ENCODE measurements around the gene PTPRA. TPM values are rescaled to one million over a fixed set of nuclear protein-coding genes. Genes with fewer than 3 reads are reported as not detected.

Gene PTPRA
- total RNA-seq, 1 experiment from 2014 or later, result 22.1 TPM

- no peaks in the 10 kb centered on the region for H3K27me3 ChIP-seq (ENCODE audit: control insufficient read depth, insufficient read depth, low read length)
- no peak overlapping the region for H3K4me3 ChIP-seq (ENCODE audit: insufficient read depth, low read depth, low read length)
- H3K36me3 ChIP-seq (replicated peaks; ENCODE audit: control insufficient read depth, insufficient read depth, low read length), result no peaks in the 10 kb centered on the region; the same call in 1 of the 2 replicates
- no peak for DNase-seq
Measured at GRCh38 chr20:2956480-2956879, 83.2 kb downstream of the PTPRA start.

- Histone ChIP-seq H3K4me3 (ENCODE audit: insufficient read depth, low read depth, low read length) (no peak overlapping the region), H3K36me3 (replicated peaks; ENCODE audit: control insufficient read depth, insufficient read depth, low read length) (peaks cover 1% of the 10 kb centered on the region; the same call in 1 of the 2 replicates), H3K27me3 (ENCODE audit: control insufficient read depth, insufficient read depth, low read length) (no peaks in the 10 kb centered on the region)
- DNase-seq, result peak; percentile 20
Measured at GRCh38 chr20:2967841-2968240, 94.6 kb downstream of the PTPRA start.

- Histone ChIP-seq H3K27me3 (ENCODE audit: control insufficient read depth, insufficient read depth, low read length) (no peaks in the 10 kb centered on the region), H3K36me3 (replicated peaks; ENCODE audit: control insufficient read depth, insufficient read depth, low read length) (0 out of 2 replicates have a peak, but pooled peaks cover 1% of the 10 kb centered on the region), H3K4me3 (ENCODE audit: insufficient read depth, low read depth, low read length) (no peak overlapping the region)
- no peak for DNase-seq
Measured at GRCh38 chr20:2972126-2972525, 98.8 kb downstream of the PTPRA start.

DNA sequence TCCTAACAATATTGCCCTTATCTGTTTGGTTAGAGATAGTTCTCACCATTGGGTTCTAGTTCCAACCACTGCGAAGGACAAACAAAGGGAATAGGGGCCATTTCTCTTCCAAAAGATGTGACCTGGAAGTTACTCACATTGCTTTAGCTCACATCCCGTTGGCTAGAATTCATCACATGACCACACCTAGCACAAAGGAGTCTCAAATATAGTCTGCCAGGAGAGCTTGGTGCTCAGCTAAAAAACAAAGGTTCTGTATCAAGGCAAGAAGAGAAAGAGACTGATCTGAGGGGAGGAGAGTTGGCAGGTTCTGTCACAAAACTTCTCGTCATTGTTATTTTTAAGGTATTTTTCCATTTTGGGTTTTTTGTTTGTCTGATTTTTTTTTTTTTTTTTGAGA lies 100.3 kb downstream of the PTPRA start:
- H3K4me3 ChIP-seq (ENCODE audit: insufficient read depth, low read depth, low read length), result no peak overlapping the region
- no peaks in the 10 kb centered on the region for H3K27me3 ChIP-seq (ENCODE audit: control insufficient read depth, insufficient read depth, low read length)
- DNase-seq, result no peak
- H3K36me3 ChIP-seq (replicated peaks; ENCODE audit: control insufficient read depth, insufficient read depth, low read length), result no peaks in the 10 kb centered on the region

GRCh38 chr20:2978519-2978918 lies 105.2 kb downstream of the PTPRA start:
- Histone ChIP-seq H3K36me3 (replicated peaks; ENCODE audit: control insufficient read depth, insufficient read depth, low read length) (no peaks in the 10 kb centered on the region; the same call in 1 of the 2 replicates), H3K4me3 (ENCODE audit: insufficient read depth, low read depth, low read length) (no peak overlapping the region), H3K27me3 (ENCODE audit: control insufficient read depth, insufficient read depth, low read length) (no peaks in the 10 kb centered on the region)
- DNase-seq, result no peak

DNA sequence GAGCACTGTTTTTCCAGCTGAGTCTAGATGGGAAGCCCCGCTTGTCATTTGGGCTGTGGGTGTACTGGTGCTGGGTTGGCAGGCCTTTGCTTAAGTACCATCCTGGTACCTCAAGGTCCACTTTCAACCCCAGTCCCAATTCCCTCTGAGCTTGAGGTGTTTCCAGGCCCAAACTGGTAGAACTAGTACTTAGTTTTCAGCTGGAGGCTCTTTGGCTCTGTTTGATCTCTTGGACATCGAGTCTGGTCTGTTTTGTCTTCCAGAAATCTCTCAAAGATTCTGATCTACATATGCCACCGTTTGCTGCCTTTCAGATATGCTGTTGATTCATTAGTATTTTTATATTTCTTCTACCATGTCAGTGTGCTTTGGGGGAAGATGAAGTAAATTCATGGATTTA lies 108.4 kb downstream of the PTPRA start:
- H3K4me3 ChIP-seq (ENCODE audit: insufficient read depth, low read depth, low read length), result no peak overlapping the region
- no peaks in the 10 kb centered on the region; the same call in none of the 2 replicates for H3K36me3 ChIP-seq (replicated peaks; ENCODE audit: control insufficient read depth, insufficient read depth, low read length)
- no peak for DNase-seq
- H3K27me3 ChIP-seq (ENCODE audit: control insufficient read depth, insufficient read depth, low read length), result no peaks in the 10 kb centered on the region

DNA sequence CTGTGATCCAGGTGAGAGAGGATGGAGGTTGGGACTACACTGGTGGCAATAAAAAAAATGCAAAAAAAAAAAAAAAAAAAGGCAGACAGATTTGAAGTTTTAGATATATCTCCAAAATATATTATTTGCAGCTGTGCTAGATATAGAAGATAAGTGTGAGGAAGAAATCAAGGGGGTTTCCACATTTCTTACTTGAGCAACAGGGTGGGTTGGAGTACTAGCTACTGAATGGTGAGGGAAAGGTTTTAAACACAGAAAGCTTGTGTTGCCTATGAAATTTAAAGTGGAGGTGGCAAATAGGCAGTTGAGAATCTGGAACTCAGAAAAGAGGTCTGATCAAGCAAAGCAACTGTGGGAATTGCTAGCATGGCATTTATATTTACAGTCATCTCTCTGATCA lies 110.2 kb downstream of the PTPRA start:
- peaks cover 3% of the 10 kb centered on the region for H3K36me3 ChIP-seq (replicated peaks; ENCODE audit: control insufficient read depth, insufficient read depth, low read length)
- DNase-seq, result no peak
- no peaks in the 10 kb centered on the region for H3K27me3 ChIP-seq (ENCODE audit: control insufficient read depth, insufficient read depth, low read length)
- H3K4me3 ChIP-seq (ENCODE audit: insufficient read depth, low read depth, low read length), result no peak overlapping the region

DNA sequence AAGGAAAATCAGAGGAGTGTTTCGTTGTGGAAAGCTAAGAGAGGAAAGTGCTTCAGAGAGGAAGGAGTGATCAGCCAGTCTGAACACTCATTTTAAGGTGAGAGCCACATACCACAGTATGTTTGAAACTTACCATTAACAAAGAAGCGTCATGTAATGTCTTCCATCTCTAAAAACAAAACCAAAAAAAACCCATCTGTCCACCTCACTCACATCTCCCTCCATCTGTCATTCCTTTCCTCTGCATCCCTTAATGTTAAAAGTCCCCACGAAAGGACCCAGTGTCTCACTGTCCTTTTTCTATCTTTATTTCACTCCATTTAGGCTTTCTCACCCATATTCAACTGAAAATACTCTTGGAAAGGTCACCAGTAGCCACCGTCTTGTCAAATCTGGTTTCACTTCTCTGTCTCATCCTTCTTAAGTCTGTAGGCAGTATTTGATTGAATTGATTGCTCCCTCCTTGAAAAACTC lies 110.8 kb downstream of the PTPRA start:
- DNase-seq, result no peak
- peaks cover 6% of the 10 kb centered on the region for H3K36me3 ChIP-seq (replicated peaks; ENCODE audit: control insufficient read depth, insufficient read depth, low read length)
- H3K27me3 ChIP-seq (ENCODE audit: control insufficient read depth, insufficient read depth, low read length), result no peaks in the 10 kb centered on the region
- H3K4me3 ChIP-seq (ENCODE audit: insufficient read depth, low read depth, low read length), result no peak overlapping the region

DNA sequence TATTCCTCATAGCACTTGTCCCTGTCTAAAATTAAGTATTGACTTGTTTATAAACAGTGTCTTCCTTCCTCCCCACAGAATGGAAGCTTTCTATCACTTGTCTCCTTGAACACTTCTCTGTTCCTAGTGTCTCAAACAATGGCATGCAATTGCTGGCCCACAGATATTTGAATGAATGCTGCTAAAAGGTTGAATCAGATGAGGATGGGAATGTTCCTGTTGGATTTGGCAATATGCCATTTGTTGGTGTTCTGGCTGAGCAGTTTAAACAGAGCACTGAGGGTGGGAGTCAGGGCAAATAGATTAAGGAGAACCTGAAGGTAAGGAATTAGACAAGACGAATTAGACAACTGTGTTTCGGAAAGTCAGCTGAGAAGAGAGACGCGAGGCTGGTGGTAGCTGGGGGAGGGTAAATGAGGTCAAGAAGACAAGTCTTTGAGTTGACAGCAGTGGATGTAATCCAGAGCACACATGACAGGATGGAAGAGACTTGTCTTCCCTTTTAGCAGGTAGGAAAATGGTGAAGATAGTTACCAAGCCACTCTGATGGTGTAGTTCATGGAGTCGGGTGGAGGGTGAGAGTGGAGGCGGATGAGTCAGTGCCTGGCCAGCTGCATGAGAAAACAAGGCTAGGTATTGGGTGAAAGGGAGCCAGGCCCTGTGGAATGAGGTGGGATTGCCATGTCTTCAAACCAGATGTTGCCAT lies 111.8 kb downstream of the PTPRA start:
- Histone ChIP-seq H3K4me3 (ENCODE audit: insufficient read depth, low read depth, low read length) (no peak overlapping the region), H3K36me3 (replicated peaks; ENCODE audit: control insufficient read depth, insufficient read depth, low read length) (peaks cover 8% of the 10 kb centered on the region)
- DNase-seq, result no peak

DNA sequence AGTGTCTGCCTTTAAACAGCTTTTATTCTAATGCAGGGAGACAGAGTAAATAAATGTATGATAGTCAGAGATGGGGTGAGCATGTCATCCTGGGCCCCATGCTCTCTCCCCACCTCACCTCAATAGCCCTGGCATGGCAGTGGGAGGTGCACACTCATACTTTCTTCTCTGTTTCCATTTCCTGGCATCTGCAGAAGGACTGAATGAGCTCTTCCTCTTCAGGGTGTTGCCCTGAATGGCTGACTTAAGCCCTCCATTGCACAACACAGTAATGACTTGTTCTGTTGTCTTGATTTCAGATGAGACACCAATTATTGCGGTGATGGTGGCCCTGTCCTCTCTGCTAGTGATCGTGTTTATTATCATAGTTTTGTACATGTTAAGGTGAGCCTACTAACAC lies 113.2 kb downstream of the PTPRA start:
- H3K4me3 ChIP-seq (ENCODE audit: insufficient read depth, low read depth, low read length), result no peak overlapping the region
- no peak for DNase-seq
- H3K36me3 ChIP-seq (replicated peaks; ENCODE audit: control insufficient read depth, insufficient read depth, low read length), result peaks cover 8% of the 10 kb centered on the region

More for the DNA sequence above, 111.8 kb downstream of the PTPRA start:
- no peaks in the 10 kb centered on the region for H3K27me3 ChIP-seq (ENCODE audit: control insufficient read depth, insufficient read depth, low read length)

GRCh38 chr20:2987861-2988260 lies 114.6 kb downstream of the PTPRA start:
- DNase-seq, result no peak
- Histone ChIP-seq H3K27me3 (ENCODE audit: control insufficient read depth, insufficient read depth, low read length) (no peaks in the 10 kb centered on the region), H3K36me3 (replicated peaks; ENCODE audit: control insufficient read depth, insufficient read depth, low read length) (peaks cover 11% of the 10 kb centered on the region), H3K4me3 (ENCODE audit: insufficient read depth, low read depth, low read length) (no peak overlapping the region)

More for the DNA sequence above, 113.2 kb downstream of the PTPRA start:
- H3K27me3 ChIP-seq (ENCODE audit: control insufficient read depth, insufficient read depth, low read length), result no peaks in the 10 kb centered on the region

GRCh38 chr20:2991532-2991931 lies 118.3 kb downstream of the PTPRA start:
- Histone ChIP-seq H3K4me3 (ENCODE audit: insufficient read depth, low read depth, low read length) (no peak overlapping the region), H3K36me3 (replicated peaks; ENCODE audit: control insufficient read depth, insufficient read depth, low read length) (peaks cover 16% of the 10 kb centered on the region), H3K27me3 (ENCODE audit: control insufficient read depth, insufficient read depth, low read length) (no peaks in the 10 kb centered on the region)
- DNase-seq, result no peak

DNA sequence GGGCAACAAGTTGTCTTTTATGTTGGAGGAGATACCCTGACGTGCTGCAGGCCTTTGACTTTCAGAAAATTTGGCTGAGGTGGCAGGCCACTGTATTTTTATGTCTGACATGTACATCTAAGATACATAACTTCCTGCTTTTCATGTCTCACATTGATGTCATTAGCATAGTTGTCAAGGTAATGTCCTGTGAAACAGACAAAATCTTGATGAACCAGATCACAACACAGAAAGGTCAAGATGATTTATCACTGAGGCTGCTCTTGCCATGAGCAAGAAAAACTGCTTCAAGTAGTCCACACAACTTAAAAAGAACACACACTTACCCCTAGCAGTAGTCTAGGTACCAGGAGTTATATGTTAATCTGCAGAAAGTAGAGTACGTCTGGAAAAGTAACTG lies 120.0 kb downstream of the PTPRA start:
- H3K36me3 ChIP-seq (replicated peaks; ENCODE audit: control insufficient read depth, insufficient read depth, low read length), result peaks cover 16% of the 10 kb centered on the region
- DNase-seq, result no peak
- no peak overlapping the region for H3K4me3 ChIP-seq (ENCODE audit: insufficient read depth, low read depth, low read length)
- H3K27me3 ChIP-seq (ENCODE audit: control insufficient read depth, insufficient read depth, low read length), result no peaks in the 10 kb centered on the region

DNA sequence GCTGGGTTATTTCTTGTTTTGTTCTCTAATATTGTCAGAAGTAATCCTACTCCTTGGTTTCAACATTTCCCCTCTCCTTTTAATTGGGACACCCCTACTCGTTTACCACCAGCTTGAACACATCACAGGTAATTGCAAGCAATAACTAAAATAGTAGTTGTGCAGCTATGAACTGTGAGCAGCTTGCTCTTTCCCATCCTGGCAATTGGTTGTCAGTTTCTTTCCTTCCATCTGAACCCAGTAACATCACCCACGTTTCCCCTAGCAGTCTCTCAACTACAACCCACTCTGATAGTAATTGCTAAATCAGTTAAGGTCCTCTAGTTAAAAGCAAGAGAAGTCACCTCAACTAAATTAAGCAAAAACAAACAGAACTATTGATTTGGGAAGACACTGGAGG lies 122.5 kb downstream of the PTPRA start:
- Histone ChIP-seq H3K4me3 (ENCODE audit: insufficient read depth, low read depth, low read length) (no peak overlapping the region), H3K36me3 (replicated peaks; ENCODE audit: control insufficient read depth, insufficient read depth, low read length) (peaks cover 7% of the 10 kb centered on the region), H3K27me3 (ENCODE audit: control insufficient read depth, insufficient read depth, low read length) (no peaks in the 10 kb centered on the region)
- DNase-seq, result no peak

GRCh38 chr20:2998728-2999127 lies 125.4 kb downstream of the PTPRA start:
- no peak overlapping the region for H3K4me3 ChIP-seq (ENCODE audit: insufficient read depth, low read depth, low read length)
- H3K27me3 ChIP-seq (ENCODE audit: control insufficient read depth, insufficient read depth, low read length), result no peaks in the 10 kb centered on the region
- no peak for DNase-seq
- H3K36me3 ChIP-seq (replicated peaks; ENCODE audit: control insufficient read depth, insufficient read depth, low read length), result peaks cover 2% of the 10 kb centered on the region

All from H7 (cell line).